ENCODE measurements around the gene KCNIP1.

DNA sequence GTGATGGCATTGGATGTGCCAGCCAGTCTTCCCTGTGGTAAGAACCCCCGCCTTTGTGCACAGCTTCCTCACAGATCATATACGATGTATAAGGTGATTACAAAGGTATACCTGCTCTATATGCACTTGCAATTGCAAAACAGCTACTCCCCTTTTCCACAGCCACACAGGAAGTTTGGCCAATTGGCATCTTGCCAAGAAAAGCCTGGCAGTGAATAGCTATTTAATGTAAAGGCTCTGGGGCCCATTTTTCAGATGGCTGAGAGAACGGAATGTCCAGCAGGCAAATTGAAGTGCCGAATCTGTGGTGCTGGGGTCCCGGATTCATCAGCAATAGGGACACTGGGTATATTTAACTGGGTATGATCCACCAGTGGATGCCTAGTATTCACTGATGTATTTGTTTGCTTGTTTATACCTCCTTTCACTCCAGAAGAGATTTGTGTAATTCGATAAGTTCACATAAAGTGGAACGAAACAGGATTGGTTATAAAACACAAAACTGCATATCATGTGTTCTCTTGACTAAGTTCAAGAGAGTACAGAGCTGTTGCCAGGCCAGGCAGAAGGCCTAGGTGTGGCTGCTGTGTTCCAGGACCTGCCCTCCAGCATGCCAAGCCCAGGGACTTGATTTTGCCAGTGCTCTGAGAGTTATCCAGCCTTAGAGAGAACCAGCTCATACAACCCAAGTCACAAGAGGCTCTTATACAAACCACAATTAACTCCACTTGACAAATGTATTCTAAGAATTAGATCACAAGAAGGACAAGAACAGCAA is 252.0 kb downstream of the KCNIP1 start:
- TF ChIP-seq CTCF (IDR thresholded peaks at IDR 0.05; ENCODE audit: insufficient read depth, low read length), result no peak
- TF ChIP-seq POLR2AphosphoS5 (IDR thresholded peaks at IDR 0.05; ENCODE audit: low read depth), result no peak
- TF ChIP-seq, protein P1, sequence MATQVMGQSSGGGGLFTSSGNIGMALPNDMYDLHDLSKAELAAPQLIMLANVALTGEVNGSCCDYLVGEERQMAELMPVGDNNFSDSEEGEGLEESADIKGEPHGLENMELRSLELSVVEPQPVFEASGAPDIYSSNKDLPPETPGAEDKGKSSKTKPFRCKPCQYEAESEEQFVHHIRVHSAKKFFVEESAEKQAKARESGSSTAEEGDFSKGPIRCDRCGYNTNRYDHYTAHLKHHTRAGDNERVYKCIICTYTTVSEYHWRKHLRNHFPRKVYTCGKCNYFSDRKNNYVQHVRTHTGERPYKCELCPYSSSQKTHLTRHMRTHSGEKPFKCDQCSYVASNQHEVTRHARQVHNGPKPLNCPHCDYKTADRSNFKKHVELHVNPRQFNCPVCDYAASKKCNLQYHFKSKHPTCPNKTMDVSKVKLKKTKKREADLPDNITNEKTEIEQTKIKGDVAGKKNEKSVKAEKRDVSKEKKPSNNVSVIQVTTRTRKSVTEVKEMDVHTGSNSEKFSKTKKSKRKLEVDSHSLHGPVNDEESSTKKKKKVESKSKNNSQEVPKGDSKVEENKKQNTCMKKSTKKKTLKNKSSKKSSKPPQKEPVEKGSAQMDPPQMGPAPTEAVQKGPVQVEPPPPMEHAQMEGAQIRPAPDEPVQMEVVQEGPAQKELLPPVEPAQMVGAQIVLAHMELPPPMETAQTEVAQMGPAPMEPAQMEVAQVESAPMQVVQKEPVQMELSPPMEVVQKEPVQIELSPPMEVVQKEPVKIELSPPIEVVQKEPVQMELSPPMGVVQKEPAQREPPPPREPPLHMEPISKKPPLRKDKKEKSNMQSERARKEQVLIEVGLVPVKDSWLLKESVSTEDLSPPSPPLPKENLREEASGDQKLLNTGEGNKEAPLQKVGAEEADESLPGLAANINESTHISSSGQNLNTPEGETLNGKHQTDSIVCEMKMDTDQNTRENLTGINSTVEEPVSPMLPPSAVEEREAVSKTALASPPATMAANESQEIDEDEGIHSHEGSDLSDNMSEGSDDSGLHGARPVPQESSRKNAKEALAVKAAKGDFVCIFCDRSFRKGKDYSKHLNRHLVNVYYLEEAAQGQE (IDR thresholded peaks at IDR 0.05; ENCODE audit: insufficient replicate concordance, low read depth), result no peak

Data from HL-60 (cell line).